Inferior parietal cortex (tissue), 1 donor: ENCODE measurements around the gene ZC3H13.

Source experiments
- DNase-seq: peaks from one replicate; pipeline ENCODE4 v3.0.0-alpha.2; 2016; ENCODE audit errors: extremely low spot score

Gene ZC3H13, protein sequence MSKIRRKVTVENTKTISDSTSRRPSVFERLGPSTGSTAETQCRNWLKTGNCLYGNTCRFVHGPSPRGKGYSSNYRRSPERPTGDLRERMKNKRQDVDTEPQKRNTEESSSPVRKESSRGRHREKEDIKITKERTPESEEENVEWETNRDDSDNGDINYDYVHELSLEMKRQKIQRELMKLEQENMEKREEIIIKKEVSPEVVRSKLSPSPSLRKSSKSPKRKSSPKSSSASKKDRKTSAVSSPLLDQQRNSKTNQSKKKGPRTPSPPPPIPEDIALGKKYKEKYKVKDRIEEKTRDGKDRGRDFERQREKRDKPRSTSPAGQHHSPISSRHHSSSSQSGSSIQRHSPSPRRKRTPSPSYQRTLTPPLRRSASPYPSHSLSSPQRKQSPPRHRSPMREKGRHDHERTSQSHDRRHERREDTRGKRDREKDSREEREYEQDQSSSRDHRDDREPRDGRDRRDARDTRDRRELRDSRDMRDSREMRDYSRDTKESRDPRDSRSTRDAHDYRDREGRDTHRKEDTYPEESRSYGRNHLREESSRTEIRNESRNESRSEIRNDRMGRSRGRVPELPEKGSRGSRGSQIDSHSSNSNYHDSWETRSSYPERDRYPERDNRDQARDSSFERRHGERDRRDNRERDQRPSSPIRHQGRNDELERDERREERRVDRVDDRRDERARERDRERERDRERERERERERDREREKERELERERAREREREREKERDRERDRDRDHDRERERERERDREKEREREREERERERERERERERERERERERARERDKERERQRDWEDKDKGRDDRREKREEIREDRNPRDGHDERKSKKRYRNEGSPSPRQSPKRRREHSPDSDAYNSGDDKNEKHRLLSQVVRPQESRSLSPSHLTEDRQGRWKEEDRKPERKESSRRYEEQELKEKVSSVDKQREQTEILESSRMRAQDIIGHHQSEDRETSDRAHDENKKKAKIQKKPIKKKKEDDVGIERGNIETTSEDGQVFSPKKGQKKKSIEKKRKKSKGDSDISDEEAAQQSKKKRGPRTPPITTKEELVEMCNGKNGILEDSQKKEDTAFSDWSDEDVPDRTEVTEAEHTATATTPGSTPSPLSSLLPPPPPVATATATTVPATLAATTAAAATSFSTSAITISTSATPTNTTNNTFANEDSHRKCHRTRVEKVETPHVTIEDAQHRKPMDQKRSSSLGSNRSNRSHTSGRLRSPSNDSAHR (N-terminal part only)

DNA sequence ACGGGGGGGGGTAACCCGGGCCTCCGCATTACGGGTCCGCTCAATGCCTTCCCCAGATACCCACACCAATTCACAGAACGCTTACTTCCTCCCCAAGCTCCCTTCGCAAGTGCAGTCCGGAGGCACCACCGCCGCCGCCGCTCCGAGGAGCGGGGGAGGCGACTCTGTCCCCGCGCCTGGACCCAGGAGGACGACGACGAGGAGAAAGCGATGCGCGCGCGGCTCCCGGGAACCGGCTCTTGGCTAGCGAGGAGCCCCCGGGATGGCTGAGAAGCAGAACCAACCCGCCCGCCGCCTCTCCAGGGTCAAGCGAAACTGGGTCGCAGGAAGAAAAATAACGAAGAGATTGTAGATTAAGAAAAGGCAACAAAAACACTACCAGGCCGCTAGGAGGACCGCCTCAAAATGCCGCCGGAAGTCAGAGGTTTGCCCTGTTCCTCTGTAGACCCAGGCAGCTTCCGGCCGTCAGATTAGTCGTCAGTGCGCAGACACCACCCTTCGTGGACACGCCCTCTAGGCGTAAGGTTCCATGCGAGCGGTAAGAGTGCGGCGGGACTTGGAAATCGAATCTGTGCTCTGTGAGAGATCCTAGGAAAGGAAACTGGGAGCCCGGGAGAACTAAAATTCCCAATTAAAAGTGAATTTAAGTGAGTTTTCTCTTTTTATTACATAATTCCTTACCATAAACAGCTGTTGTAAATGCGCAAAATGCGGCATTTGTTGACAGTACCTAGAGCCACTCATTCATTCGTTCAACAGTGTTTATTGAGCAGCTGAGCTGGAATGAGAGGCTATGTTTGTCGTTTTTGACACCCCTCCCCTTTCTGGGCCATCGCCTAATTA is at the start of gene ZC3H13:
Gene ZC3H13, minus strand, starts transcription at position 428 of the 843 bp plus-strand sequence. CDS start 7,239 bp downstream, outside the sequence.
- peak; percentile 98 for DNase-seq

DNA sequence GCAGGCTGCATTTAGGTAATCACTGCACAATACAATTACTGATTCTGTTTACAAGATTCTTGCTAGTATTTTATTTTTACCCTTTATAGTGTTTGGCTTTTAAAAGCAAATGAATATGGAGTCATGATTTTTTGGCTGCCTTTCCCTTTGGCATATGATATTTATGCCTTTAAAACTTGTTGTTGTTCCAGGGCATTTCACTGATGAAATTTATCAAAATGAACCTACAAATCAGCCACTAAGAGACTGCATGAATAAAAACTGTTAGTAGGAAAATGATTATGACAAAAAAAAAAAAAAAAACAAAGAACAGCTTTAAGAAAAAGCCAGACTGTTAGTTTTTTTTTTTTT is 49.7 kb upstream of the ZC3H13 start:
- DNase-seq: no peak

DNA sequence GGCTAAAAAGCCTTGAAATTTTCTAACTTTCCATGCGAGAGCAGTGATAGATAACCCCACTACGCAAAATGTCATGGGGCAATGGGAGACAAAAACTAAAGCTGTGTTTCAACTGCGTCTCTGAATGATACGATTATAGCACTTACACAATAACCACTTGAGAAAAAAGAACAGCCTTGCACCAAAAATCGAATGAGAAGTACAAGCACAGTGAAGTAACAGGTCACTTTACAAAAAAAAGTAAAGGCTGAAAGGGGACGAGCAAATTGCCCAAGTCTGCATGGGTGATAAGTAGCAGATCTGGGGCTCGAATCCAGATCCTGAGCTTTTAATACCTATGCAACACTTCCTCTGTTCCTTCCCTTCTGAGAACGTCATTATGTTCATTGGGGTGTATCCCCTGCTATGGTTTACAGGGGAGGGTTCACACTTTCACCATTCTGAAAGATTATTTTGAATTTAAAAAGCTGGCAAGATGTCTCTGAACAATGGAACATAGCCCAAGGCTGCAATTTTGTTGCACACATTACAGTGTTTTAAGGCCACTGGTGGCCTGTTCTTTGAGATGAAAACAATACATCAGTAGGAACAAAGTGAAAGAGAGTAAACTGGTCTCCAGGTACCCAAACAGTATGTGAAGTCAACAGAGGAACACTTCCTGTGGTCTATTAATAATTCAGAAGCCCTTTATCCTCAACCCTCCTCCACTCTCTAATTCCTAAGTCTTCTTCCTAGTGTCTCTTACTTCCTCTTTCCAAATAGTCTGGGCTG is 49.1 kb upstream of the ZC3H13 start:
- DNase-seq: peak; percentile 40

DNA sequence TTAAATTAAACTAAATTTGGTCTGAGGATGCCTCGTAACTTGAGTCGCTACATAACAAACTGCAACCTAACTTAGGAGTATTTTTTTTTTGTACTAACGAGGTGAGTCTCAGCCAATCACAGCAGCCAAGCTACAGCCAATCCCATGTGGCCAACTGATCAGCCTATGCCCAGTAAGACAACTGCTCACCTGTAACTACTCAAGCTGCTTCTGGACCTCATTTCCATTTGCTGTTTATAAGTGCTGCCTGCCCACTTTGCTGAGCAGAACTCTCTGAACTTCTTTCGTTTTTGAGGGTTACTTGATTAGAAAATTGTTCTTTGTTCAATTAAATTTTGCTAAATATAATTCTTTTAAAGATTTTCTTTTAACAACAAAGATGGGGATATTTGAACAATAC is 48.5 kb upstream of the ZC3H13 start:
- no peak for DNase-seq

DNA sequence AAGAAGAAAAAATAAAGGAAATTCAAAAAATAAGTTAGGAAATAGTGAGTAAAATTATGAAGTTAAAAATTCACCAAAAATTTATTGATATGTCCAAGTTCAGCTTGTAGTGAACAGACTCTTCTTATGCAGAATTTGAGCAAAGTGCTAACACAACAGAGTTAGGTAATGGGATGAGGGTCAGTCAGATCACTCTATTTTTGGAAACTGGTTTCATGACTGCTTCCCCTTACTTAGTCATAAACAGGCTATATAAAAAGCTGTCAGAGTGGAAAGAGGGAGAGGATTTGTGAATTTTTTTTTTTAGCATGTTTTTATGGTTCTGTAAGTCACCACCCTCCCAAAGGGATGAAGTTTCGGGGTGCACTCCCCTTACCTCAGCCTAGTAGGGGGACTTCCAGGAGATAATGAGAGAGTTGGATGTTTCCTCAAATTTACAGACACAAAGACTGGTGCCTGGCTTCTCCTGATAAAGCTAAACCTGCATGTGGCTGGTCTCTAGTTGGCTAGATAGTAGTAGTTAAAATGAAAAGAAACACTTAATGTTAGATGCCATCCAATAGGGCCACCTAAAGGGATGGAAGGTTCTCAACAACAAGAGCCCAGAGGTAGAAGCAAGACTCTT is 47.8 kb upstream of the ZC3H13 start:
- DNase-seq: no peak

DNA sequence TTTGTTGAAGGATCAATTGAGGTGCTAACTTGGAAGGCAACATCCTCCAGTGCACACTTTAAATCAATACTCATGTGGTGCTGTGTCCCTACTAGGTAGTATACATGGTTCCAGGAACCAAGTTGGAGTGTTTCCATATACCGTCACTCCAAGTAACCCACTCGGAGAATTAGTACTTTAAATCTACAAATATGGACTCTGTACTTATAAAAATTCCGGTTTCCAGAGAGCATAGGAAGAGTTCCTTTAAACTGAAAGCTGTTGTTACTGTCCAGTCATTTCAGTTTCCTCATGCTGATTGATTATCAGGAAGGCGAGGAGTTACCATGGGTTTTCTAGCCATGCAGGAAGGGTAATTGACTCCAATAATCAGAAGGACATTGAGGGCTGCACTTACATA is 45.1 kb upstream of the ZC3H13 start:
- DNase-seq: no peak

DNA sequence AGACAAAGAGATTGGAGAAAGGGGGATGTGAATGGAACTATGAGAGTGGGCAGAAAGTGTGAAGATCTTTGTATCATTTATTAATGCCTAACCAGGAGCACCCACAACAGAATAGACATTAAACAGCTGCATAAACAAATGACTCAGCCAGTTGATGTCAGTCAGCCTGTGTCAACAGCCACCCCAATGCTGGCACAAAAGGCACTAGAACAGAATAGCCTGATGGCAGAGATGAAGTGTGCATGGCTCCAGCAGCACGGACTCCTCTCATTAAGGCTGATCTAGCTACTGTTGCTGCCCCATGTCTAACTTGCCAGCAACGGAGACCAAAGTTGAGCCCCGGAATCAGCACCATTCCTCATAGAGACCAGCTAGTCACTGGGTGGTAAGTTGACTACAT is 44.5 kb upstream of the ZC3H13 start:
- peak; percentile 59 for DNase-seq

DNA sequence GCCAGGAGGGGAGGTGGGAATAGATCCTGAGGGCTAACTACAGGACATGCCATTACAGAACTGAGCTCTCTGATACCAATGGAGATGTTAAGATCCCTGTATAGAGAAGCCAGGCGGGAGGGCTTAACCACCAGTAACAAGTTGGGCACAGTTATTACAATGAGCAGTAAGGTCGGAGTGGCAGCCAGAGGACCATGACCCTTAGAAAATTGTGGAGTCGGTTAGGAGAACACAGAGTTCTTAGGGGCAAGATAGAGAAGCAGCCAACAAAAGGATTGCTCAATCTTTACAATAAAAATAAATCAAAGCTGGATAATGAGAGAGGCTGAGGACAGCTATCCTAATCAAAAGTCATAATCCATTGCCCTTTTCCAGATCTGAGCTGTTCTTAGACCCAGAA is 41.9 kb upstream of the ZC3H13 start:
- DNase-seq: no peak

DNA sequence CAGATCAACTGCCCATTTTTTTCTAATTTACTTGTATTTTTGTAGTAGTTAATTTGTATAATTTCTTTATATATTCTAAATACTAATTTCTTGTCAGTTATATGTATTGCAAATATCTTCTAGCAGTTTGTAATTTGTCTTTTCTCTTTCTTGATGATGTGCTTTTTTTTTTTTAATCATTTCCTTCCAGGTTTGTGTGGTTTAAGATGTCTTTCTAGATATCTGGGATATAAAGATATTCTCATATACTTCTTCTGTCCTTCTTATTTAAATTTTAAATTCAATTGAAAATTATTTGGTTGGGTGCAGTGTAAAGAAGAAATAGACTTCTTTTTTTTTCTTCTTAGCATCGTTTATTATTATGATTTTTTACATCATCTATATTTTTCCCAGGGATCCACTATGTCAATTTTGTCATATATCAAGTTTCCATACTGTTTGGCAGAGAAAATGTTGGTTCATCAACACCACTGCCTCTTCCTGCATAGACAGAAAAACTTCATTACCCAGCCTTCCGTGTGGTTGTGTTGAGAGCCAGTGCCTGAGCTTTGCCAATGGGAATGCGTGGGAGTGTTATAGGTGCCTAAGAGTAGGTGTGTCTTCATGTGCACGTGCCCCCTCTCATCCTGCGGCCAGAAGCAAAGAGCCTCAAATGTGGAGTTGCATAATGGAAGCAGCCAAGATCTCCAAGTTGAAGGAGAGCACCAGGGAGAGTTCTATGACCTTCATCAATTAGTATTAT is 36.4 kb upstream of the ZC3H13 start:
- DNase-seq: no peak

DNA sequence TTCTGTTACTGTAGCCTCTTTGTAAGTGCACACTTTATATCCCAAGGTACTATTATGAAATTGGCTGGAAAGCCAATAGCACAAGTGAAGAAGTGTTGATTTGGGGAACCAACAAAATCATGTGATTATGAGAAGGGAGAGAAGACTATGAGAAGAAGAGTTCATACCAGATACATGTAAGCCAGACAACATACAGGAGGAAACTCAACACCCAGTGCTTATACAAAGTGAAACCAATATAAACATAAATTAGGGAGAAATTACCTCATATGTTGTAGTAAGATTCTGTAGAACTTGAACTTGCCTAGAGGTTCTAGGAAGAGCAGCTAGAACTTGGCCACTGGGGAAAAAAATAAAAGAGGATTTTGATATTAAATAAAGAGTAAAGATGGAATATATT is 34.9 kb upstream of the ZC3H13 start:
- DNase-seq: no peak

DNA sequence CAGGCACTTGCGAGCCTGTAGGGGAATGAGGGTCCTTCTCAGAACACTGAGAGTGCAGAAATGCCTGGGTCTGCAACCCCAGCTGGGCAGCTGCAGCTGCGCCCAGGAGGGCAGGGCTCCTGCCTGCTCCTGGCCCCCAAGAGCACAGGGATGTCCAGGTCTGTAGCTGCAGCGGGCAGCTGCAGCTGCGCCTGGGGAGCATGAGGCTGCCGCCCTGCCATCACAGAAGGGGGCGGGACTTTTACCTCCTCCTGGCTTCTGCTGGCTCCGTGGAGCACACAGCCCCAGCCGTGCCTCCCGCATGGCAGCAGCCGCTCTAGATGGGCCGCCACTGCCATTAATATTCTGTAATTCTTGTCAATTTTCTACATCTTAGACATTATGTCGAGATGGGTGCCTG is 34.4 kb upstream of the ZC3H13 start:
- DNase-seq: no peak

DNA sequence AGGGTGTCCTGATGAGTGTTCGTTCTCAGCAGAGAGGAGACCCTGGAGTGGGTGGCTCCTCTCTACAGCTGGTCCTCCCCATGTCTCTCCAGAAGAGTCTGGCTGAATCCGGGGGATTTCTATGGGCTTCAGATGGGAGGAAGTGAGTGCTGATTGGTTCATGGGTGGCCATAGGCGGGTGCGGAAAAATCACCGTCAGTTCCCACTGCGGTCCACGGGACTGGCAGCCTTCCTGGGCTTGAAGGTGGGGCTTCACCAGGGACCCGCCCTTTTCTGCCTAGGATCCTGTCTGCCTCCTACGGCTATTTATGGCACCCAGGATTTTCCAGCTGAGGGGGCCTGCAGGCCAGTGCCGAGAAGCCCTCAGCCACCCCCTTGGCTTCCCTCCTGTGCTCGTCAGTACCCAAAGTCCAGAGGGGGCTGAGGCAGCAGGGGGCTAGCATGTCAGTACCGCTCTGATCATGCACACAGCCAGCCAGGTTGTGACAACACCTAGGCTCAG is 33.9 kb upstream of the ZC3H13 start:
- DNase-seq: no peak

DNA sequence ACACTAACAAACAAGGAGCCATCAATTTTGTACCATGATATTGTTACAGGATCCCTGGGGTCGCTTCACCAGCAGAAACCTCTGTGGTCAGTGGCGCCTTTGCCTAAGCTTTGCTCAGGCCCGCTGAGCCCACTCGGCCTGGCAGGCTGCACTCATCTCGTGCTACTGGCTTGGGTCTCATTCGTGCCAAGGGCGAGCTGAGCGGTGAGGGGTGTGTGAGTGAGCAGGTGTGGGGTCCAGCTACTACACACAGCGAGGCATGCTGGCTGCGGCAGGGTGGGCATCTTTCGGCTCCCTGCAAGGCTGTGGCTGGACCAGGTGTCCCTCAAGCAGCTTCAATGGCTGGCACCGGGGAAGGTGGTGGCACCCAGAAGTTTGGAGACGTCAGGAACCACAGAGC is 33.2 kb upstream of the ZC3H13 start:
- DNase-seq: no peak

DNA sequence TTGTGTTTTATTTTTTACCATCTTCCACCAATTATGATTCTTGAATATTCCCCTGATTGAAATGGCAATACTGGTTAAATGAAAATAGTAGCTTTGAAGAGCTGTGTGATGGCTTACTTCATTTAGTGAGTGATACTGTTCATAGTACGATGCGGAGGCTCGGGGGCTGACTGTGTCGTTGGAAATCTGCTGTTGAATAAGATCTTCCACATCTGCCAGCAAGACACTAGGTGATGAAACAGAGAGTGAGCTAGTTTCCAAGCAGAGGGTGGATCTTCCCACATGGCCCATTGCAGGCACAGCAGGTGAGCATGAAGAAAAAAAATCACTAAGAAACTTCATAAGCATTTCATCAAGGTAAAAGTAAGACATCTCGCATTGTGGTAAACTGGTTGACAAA is 29.8 kb upstream of the ZC3H13 start:
- no peak for DNase-seq

DNA sequence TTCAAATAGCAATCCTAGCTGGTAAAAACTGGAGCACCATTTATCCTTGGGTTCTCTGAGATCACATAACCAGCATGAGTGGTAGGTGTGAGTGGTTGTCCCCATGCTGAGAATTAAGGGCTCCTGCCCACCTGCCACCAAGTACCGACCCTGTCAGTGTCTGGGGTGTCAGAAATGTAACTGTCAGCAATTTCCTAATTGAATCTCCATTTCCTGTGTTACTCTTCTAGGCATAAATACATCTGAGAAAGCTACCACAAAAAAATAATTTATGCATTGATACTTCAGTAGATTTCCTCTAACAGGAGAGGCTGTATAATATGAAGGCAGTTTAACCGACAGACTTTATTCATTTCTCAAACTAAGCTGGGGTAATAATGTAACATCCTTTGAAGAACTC is 27.2 kb upstream of the ZC3H13 start:
- no peak for DNase-seq

DNA sequence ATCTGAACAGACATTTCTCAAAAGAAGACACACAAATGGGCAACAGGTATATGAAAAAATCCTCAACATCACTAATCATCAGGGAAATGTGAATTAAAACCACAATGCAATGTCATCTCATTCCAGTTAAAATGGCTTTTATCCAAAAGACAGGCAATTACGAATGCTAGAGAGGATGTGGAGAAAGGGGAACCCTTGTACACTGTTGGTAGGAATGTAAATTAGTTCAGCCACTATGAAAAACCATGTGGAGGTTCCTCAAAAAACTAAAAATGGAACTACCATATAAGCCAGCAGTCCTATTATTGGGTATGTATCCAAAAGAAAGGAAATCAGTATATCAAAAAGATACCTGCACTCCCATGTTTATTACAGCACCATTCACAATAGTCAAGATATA is 24.7 kb upstream of the ZC3H13 start:
- DNase-seq: no peak

DNA sequence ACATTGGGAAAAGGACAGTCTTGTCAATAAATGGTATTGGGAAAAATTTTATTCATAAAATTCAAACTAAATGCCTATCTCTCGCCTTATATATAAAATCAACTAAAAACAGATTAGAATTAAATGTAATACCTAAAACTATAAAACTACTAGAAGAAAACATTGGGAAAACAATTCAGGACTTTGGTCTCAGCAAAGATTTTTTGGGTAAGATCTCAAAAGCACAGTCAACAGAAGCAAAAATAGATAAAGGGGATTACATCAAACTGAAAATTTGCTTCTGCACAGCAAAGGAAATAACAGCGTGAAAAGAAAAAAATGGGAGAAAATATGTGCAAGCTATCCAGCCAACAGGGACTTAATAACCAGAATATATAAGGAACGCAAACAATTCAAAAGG is 24.3 kb upstream of the ZC3H13 start:
- no peak for DNase-seq

DNA sequence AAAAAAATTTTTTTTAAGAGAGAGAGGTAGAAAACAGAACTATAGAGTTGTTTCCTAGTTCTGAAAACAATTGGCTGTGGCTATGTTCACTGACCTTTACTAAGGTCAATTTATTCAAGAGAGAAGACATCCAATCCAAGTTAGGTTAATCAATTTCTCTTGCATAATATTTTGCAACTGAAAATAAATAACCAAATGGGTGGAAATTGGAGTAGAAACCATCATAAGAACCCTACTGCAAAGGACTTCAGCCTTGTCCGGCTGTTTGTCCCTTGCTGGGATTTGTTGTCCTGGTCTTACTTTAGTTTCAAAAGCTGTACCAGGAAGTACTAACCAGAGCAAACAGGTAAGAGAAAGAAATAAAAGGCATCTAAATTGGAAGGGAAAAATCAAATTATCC is 23.3 kb upstream of the ZC3H13 start:
- no peak for DNase-seq

DNA sequence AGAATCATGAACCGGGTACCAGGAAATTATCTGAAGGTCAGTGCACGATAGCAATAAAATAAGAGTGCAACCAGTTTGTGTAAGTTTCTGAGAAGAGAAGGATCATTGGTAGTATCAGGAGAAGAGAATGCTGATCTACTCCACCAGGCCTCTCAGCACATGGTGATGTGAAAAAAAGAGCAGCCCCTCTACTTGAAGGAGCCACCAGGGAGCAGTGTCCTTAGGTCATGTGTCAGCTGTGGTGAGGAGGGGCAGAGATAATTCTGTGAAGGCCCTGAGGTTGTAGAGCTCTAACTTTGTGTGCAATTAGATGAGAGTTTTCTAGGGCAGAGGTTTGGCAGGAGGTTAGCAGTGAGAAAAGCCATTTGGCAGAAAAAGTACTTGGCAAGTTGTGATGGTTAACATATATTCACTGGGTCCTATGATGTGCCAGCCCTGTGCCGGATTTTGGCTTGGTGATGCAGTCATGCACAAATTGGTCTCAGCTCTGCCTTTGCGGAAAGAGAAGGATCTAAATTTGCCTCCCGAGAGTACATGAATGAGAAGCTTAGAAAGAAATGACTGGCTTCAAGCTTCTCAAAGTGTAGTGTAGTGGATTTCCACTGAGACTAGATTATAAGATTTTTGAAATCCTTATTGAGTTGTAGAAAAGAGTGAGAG is 19.2 kb upstream of the ZC3H13 start:
- no peak for DNase-seq
